GF-D8 (cell line): ENCODE measurements around the gene JAK2.
"Not testable (repeated sequence)": the region's sequence is repeated elsewhere in the genome, so short reads cannot be mapped to it uniquely, and the experiment has no call there.

Experiments
- DNase-seq: peaks from one replicate; lab custom pipeline; 2025; lab: John Stamatoyannopoulos, UW

JAK2 gene

DNA sequence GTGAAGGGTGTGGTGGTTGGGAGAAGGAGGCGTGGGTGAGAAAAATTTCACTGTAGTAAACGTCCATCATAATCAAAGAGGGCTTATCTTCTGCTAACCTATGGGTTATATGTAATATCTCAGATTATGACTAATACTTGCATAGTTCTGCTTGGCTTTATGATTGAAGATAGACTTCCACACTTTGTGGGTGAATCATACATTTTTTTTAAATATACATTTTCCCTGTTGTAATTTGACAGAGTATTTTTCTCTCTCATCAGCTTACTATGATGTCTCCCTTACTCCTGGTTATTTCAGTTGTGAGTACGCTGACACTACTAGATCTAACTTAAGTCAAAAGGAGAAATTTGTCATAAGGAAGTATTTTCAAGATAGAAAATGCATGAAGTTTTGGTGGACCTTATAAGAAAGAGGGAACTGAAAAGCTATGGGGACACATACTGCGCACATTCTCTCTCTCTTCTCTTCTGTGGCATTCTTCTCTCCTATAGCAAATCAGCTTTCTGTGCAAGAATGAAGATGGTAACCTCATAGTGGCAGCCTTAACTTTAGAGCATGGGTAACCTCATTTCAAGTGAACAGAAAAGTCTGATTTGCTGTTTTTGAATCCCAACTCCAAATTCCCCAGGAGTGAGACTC lies 4.9 kb upstream of the JAK2 start:
- no peak for DNase-seq

DNA sequence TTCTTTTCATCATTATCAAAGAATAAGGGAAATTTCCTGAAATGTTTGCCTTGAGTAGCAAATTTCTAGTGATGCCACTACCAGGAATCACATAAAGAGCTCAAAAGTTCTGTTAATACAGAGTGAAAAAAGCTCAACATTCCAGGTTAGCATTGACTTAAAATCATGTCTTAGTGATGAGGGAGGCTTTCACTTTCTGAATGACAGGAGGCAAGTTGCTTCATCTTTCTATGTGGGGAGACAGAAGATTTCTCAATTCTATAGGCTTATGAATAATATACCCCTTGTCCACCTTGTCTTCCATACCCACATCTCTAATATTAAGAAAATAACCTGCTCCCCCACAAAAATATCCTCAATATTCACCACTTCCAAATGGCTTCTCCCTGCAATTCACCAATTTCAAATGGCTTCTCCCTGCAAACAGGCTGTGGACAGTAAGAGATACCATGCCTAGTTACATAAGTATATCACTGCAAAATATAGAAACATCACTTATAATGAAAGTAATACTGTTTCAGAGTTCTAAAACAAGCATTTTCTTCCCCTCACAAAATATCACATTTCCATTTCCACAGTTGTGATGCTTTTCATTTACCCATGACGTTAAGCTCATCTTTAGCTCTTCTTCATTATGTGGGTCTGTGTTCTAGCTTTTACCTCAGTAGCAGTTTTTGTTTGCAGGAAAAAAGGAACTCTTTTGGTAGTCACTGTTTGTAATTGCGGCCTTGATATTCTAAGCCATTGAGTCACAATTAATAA lies 2.2 kb upstream of the JAK2 start:
- no peak for DNase-seq

DNA sequence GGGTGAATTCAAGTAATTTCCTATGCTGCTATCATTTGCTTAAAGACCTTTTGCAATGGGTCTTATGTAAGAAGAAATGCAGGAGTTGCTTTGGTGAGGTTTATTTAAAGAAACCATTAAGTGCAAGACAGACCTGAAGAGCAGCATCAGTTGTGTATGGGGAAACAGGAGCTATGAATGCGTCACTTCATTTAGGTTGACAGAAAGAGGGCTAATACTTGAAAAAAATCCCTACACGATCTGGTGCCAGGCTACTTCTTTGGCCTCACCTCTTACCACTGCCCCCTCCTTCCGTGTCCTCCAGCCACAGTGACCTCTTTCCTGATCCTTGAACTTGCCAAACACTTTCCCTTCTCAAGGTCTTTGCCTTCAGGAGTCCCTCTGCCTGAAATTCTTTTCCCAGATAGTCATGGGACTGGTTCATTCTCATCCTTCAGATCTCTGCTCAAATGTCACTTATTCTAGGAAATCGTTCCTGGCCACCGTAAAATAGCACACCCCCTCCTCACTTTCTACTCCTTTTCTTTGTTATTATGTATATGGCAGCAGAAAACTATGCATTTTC lies 1.4 kb upstream of the JAK2 start:
- no peak for DNase-seq

DNA sequence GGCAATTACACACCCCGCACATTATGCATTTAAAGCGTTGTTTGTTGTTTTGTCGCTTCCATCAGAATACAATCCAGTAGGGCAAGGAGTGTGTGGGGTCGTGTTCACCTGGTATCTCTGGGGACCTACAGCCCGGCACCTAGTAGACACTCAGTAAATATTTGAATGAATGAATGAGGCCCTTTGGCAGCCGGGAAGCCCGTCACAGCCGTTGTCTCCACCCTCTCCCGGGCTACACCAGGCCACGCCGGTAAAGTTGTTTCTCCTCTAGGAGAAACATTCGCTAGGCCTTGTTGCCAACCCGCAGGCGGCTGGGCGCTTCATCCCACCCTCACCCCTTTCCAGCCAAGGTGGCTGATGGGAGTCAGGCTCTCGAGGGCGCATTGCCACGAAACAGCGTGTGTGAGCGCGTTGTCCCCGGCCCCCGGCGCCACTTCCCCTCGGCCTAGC lies 876 bp upstream of the JAK2 start:
- DNase-seq, result peak; percentile 62

DNA sequence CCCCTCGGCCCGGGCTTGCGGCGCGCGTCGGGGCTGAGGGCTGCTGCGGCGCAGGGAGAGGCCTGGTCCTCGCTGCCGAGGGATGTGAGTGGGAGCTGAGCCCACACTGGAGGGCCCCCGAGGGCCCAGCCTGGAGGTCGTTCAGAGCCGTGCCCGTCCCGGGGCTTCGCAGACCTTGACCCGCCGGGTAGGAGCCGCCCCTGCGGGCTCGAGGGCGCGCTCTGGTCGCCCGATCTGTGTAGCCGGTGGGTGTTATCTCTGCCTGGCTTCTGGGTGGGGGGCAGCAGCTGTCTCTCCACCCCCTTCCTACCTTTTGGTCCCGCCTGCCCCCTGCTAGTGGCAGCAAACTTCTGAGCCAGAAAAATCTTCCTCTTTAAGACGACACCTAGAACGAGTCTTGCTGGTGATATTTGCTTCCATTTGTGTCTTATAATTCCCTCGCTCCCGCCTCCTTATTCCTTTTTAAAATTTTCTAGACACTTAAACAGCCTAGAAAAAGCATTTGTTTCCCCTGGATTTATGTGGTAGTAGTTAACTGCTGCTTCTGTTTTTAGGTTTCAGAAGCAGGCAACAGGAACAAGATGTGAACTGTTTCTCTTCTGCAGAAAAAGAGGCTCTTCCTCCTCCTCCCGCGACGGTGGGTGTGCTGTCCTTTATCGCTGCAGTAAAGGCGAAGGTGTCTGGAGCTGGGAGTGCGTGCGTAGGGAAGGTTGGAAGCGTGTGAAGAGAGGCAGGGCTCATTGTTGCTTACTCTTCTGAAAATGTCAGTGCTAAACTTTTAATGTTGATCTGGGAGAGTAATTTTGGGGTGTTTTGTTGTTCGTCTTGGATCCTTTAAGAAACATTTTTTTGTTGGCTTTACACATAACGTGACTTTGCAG lies 554 bp downstream of the JAK2 start:
- peak; percentile 36 for DNase-seq

DNA sequence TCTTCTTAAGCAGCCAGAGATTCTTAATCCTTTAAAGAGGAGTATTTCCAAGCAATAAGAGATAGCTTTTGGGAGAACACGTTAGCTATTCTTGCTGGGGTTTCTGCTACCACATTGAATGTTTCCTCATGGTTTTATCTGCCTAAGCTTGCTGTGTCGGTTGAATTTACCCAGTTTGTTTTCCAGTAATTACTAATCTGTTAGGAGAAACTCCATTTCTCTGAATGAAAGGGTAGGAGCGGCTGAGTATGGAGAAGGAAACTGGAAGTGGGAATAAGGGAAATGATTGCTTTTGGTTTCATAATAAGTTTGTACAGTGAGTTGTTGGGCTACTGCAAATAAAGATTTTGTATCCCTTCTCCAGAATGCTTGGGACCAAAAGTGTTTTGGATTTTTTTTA lies 1.2 kb downstream of the JAK2 start:
- no peak for DNase-seq

DNA sequence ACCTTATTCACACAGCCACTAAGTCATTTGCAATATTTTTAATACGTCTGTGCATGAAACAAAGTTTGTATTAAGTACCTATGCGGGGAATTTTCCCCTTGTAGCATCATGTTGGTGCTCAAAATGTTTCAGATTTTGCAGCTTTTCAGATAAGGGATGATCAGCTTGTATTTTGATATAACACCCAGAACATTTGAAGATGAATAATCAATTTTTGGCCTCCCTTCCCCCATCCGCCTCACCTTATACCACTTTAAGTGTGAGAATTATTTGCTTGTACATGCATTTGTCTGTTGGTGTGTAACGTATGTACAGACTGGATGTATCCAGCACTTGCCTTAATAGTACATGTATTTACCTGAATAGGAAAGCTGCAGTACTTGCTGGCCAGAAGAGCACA lies 1.7 kb downstream of the JAK2 start:
- no peak for DNase-seq

DNA sequence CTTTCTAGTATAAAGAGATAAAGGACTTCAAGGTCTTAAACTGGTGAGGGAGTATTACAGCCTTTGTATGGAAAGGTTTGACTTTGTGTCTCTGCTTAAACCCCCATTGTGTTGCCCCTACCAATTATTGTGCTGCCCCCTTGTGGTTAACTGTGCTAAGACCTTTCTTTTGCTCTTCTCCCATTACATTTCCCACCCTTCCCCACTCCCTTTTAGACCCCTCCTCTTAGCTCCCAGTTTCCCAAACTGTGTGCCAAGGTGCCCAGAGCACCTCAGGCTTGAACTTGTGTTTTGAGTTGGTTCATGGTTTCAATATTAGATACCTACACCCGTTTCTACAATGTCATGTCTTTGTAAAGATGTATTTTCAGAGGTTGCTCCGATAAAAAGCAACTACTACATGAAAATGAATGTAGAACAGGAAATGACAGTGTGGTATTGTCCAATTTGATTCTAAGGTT lies 2.9 kb downstream of the JAK2 start:
- DNase-seq, result peak; percentile 44

DNA sequence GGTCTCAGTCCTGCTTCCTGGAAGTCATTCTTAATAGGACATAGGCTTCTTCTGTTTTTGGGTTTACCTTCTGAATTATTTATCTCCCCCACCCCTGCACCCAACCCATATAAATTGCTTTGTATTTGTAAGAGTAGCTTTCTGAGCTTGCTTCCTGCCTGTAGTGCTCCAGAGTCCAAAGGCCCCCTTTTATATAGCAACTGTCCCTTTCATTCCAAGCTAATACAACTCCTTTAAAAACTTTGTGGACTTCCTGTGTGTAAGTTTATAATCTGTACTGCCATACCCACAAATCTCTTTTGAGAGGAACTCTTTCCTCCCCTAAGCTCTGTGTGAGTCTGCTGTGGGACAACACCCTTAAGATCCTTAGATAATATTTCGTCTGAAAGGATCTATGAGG lies 7.8 kb downstream of the JAK2 start:
- no peak for DNase-seq

DNA sequence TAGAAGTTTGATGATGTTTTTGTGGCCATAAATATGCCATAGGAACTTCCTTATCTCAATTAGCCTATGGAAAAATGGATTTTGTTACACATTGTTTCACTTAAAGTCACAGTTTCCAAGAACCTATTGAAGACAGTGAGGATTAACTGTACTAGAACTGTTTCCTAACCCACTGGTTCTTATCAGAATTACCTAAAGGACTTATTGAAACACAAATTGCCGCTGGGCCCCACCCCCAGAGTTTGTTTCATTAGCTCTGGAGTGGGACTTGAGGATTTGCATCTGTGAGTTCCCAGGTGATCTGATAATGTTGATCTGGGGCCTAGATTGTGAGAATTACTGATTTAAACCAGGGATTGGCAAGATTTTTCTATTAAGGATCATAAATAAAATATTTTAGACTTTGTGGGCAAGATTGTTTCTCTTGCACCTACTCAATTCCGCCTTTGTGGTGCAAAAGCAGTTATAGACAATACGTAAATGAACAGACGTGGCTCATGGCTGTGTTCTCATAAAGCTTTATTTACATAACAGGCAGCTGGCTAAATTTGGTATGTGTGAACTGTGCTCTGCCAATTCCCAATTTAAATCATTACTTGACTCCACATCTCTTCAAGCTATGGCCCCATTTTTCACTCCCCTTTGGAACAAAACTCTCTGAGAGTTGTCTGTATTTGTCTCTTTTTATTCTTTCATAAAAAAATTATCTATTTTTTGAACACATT lies 9.3 kb downstream of the JAK2 start:
- DNase-seq, result no peak

DNA sequence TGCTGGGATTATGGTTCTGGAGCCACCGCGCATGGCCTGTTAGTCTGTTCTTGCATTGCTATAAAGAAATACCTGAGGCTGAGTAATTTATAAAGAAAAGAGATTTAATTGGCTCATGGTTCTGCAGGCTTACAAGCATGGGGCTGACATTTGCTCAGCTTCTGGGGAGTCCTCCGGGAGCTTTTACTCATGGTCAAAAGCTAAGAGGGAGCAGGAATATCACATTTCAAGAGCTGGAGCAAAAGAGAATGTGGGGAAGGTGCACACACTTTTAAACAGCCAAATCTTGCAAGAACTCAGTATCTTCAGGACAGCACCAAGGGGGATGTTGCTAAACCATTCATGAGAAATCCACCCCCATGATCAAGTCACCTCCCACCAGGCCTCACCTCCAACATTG lies 12.1 kb downstream of the JAK2 start:
- no peak for DNase-seq

DNA sequence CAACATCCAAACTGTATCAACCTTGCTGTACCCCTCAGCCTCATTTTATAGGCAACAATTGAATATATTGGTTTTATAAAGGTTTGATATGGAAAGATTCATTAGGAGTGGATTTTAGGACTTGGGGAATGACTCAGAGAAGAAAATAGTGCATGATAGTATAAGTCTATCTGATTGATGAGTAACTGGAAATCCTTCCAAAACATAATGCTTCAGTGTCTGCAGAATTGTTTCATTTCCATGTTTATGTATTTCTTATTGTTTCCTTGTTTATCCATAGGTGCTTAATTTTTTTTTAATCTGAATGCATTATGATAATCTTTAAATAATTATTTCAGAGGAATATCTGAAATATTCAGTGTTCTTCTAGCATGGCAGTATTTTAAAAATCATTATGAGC lies 12.6 kb downstream of the JAK2 start:
- DNase-seq, result no peak

DNA sequence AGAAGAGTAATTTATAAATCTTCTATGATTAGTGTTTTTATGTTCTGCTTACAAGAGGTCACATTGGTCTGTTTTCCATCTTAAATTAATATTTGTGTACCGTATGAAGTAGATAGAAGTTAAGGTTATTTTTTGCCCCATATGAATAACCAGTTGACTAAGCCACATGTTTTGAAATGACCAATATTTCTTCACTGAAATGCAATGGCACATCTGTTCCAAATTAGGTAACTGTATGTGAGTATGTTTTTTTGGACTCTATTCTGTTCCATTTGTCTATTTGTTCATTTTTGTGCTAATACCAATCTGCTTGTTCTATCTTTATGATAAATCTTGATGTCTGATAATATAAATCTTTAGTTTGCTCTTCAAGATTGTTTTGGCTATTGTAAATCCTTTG lies 17.7 kb downstream of the JAK2 start:
- DNase-seq, result no peak

DNA sequence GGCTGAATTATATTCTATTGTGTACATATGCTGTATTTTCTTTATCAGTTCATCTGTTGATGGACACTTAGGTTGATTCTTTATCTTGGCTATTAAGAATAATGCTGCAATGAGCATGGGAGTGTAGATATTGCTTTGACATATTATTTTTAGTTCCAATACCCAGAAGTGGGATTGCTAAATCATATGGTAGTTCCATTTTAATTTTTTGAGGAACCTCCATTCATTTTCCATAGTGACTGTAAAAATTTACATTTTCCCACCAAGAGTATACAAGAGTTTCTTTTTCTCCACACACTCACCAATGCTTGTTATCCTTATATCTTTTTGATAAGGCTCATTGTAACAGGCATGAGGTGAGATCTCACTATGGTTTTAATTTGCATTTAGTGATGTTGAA lies 19.4 kb downstream of the JAK2 start:
- DNase-seq, result no peak

DNA sequence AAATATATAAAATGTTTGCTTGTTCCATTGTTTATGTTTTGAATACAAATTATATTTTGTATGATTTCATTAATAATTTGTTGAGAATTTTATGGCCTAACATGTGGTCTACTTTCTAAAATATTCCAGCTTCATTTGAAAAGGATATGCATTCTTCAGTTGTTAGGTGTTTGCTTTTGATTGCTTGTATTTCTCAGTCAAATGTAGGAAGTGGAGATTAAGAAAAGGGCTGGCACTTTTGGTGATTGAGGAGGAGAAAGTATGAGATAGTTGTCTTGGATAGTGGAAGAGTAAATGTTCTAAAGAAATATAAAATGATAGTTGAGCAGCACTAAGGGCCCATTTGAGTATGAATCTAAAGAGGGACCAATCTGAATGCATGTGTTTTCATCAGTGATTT lies 23.1 kb downstream of the JAK2 start:
- no peak for DNase-seq

DNA sequence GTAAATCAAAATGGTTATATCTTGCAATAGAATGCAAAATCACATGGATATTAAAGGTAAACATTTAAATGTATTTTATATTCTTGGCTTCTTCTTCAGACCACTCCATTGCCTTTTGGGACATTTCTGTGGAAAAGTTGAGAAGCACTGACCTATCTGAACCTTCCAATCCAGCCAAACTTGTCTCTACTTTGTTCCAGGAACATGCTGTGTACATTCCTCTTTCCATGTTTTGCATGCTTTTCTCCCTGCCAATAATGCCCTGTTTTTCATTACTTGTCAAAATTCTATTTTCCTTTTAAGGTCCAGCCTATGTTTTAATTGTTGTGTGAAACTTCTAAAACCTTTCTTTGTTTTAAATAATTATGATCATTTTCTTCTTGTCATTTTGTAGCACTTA lies 28.3 kb downstream of the JAK2 start:
- DNase-seq, result no peak

DNA sequence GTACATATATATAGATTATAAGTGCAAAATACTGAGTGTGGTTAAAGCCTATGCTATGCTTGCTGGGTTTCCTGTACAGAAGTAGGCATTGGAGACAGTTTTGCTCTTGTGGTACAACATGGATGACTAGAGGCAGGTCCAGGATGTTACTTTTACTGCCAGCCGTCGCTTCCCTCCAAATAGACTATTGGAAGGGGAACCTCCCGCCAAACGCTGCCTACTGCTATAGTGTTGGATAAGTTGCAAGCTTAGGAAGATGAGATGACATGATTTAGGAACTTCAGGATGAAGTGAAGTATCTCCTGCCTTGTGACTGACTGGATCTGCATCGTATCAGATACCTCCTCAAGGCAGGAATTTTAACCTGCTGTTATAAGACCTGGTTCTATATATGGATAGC lies 30.9 kb downstream of the JAK2 start:
- DNase-seq, result no peak

DNA sequence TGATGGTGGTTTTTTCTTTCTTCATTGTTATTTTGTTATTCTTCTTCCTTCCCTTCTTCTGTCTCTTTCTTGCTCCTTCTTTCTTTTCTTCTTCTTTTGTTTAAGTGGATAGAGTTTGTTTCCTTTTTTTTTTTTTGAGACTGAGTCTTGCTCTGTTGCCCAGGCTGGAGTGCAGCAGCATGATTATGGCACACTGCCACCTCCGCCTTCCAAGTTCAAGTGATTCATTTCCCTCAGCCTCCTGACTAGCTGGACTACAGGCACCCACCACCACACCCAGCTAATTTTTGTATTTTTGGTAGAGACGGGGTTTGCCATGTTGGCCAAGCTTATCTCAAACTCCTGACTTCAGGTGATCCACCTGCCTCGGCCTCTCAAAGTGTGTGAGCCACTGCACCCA lies 40.3 kb downstream of the JAK2 start:
- DNase-seq, result no peak

DNA sequence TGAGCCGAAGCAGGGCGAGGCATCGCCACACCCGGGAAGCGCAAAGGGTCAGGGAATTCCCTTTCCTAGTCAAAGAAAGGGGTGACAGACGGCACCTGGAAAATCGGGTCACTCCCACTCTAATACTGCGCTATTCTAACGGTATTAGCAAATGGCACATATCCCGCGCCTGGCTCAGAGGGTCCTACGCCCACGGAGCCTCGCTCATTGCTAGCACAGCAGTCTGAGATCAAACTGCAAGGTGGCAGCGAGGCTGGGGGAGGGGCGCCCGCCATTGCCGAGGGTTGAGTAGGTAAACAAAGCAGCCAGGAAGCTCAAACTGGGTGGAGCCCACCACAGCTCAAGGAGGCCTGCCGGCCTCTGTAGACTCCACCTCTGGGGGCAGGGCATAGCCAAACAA lies 46.9 kb downstream of the JAK2 start:
- DNase-seq, result not testable (repeated sequence)

DNA sequence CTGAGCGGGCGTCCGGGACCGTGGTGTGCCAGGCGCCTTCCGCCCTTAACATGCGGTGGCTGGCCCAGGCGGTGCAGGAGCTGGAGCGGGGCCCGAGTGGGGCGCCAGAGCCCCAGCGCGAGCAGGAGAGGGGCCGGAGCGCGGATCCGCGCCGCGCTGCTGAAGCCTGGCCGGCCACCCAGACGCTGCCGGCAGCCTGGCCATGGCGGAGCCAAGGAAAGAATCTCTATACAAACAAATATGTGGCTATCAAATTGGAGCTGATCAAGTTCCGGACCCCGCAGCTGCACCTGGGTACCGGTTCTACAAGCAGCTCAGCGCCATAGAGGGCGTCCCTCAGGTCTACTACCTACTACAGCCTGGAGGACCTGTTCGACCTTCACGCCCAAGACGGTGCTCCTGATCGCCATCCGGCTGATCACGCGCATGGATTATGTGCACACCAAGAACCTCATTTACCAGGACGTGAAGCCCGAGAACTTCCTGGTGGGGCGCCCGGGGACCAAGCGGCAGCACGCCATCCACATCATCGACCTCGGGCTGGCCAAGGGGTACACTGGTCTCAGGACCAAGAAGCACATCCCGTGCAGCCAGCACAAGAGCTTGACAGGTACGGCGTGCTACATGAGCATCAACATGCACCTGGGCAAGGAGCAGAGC lies 55.8 kb downstream of the JAK2 start:
- no peak for DNase-seq

DNA sequence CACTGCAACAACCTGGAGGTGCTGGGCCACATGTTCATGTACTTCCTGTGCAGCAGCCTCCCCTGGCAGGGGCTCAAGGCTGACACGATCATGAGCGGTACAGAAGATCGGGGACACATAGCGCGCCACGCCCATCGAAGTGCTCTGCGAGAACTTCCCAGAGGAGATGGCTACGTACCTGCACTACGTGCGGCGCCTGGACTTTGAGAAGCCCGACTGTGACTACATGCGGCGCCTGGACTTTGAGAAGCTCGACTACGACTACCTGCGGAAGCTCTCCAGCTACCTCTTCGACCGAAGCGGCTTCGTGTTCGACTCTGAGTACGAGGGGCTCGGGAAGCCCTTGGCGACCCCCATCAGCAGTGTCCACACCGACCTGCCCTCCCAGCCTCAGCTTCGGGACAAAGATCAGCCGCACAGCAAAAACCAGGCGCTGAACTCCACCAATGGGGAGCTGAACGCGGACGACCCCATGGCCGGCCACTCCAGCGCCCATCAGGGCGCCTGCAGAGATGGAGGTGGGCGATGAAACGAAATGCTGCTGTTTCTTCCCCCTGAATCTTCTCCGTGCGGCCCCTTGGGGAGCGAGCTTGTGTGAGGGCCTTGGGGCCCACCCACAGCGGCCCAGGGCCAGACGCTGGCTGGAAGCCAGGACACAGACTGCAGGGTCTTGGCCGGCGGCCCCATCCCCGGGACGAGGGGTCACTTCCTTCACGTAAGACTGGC lies 56.5 kb downstream of the JAK2 start:
- no peak for DNase-seq
